ENCODE measurements around the gene CBX8. TPM values are rescaled to one million over a fixed set of nuclear protein-coding genes. Genes with fewer than 3 reads are reported as not detected.

CBX8 gene
- total and polyA plus RNA-seq, 3 experiments from 2014 or later = 0.91 to 2.2 (median 1.9) TPM

DNA sequence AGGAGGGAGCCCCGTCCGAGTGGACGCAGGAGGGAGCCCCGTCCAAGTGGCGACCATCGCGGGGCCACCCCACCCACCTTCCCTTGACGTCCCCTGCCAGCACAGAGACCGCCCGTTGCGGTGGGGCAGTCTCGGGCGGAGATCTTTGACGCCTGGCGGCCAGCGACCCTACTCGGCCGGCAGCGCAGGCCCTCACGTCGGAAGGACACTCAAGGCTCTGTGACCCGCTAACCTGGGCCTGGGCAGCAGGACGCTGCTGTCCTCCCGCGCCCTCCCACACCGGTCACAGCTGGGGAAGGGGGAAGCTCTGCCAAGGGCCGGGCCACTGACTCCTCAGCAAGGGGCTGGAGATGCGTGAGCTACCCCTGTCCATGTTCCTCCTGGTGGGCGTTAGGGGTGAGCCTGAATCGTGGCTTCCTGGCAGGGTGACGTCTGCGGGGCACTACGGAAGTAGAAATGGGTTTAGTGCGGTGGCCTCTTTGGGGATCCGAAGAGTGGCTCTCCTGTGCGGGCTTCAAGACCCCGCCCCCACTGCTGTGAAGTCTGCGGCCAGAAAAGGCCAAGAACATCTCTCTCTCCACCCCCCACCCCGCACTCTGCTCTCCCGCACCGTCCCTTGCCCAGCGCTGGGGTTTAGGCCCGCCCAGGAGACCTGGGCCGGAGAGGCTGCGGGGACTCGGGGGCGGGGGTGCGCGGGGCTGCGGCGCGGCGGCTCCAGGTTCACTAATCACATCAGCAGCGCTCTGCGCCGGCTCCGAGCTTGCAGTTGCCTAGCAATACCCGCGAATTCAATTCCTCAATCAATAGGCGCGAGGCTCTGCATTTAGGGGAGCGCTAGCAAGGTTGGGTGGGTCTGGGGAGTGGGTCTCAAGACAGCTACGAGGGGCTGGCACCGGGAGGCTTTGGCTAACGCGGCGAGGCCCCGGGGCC is 5.8 kb downstream of the CBX8 start:
- CTCF ChIA-PET = interaction anchor here (0.6 to 1.6 kb wide), 5 partner anchors 16 to 203 kb away, joined by 3 to 5 read pairs (median 4); no protein-coding TSS in a partner anchor
- peaks cover 24% of the 10 kb centered on the region for H3K4me1 ChIP-seq (ENCODE audit: insufficient read depth, low read length)
- no peaks in the 10 kb centered on the region for H3K9me3 Mint-ChIP-seq
- peaks cover 29 to 55% of the 10 kb centered on the region in 2 donors for H3K27me3 Mint-ChIP-seq
- H3K36me3 Mint-ChIP-seq = no peaks in the 10 kb centered on the region
- DNase-seq = peak in 1 of 5 donors; percentile 55
- peak overlapping the region in 1 of 8 donors; percentile 47 for H3K27ac Mint-ChIP-seq
- peaks cover 33% of the 10 kb centered on the region for H3K27me3 ChIP-seq (ENCODE audit: insufficient read depth, low read length, poor library complexity, severe bottlenecking)
- no peak overlapping the region for H3K4me3 ChIP-seq (ENCODE audit: low read length)
- peaks cover 4 to 25% (median 6%) of the 10 kb centered on the region in 3 donors for H3K4me1 Mint-ChIP-seq
- POLR2A ChIA-PET = no interaction called here
- H3K27ac ChIP-seq (ENCODE audit: low read depth, low read length) = no peak overlapping the region
- H3K4me3 Mint-ChIP-seq = peak overlapping the region in 1 of 7 donors; percentile 72
- no peaks in the 10 kb centered on the region for H3K9me3 ChIP-seq (ENCODE audit: low read length)
- H3K36me3 ChIP-seq (ENCODE audit: insufficient read depth, low read length) = no peaks in the 10 kb centered on the region

DNA sequence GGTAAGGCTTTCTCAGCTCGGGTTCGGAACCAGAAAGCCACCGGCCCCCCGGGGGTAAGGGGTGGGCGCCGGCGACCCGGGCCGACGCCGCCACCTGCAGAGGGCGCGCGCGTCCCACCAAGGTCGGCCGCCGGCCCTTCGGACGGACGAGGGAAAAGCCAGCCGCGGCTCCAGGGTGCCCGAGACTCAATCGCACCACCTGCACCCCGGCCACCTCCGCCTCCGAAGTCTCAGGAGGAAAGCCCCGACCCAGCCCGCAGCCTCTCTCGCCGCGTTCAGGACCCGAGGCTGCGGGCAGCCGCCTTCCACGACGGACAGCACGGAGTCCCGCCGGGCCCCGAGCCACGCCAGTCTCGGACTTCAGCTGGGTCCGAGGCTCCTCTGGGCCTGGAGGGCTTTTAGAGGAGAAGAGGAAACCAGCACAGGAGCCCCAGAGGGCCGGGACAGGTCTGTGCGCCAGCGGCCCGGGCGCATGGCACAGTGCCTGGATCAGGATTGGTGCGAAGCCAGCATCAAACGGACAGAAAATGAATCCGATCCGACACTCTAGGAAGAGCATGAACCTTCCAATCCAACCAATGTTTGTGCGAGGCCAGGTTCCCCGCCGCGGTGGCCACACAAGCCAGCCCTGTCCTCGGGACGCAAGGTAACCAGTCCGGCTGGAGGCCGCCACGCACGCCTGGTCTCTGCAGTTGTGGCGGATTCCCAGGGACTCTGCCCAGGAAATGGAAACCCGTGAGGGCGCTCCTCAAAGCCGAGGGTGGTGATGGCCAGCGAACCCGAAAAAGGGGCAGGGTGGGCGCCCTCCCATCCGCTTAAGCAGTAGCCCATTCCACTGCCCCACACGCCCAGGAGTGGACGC is 6.7 kb downstream of the CBX8 start:
- Histone ChIP-seq H3K36me3 (ENCODE audit: insufficient read depth, low read length) (no peaks in the 10 kb centered on the region), H3K27me3 (ENCODE audit: insufficient read depth, low read length, poor library complexity, severe bottlenecking) (peaks cover 33% of the 10 kb centered on the region), H3K27ac (ENCODE audit: low read depth, low read length) (no peak overlapping the region), H3K4me3 (ENCODE audit: low read length) (no peak overlapping the region), H3K9me3 (ENCODE audit: low read length) (no peaks in the 10 kb centered on the region), H3K4me1 (ENCODE audit: insufficient read depth, low read length) (peaks cover 20% of the 10 kb centered on the region)
- DNase-seq = peak in 1 of 5 donors; percentile 44
- H3K9me3 Mint-ChIP-seq = no peaks in the 10 kb centered on the region
- H3K27me3 Mint-ChIP-seq = peaks cover 33 to 64% of the 10 kb centered on the region in 2 donors
- ChIA-PET CTCF (interaction anchor here (0.6 to 1.6 kb wide), 15 partner anchors 9 to 207 kb away, joined by 3 to 5 read pairs (median 3); no protein-coding TSS in a partner anchor), POLR2A (no interaction called here)
- H3K36me3 Mint-ChIP-seq = no peaks in the 10 kb centered on the region
- peak overlapping the region in 1 of 7 donors; percentile 27 for H3K4me3 Mint-ChIP-seq
- H3K27ac Mint-ChIP-seq = no peak overlapping the region
- H3K4me1 Mint-ChIP-seq = peaks cover 0 to 20% (median 3%) of the 10 kb centered on the region in 3 donors

DNA sequence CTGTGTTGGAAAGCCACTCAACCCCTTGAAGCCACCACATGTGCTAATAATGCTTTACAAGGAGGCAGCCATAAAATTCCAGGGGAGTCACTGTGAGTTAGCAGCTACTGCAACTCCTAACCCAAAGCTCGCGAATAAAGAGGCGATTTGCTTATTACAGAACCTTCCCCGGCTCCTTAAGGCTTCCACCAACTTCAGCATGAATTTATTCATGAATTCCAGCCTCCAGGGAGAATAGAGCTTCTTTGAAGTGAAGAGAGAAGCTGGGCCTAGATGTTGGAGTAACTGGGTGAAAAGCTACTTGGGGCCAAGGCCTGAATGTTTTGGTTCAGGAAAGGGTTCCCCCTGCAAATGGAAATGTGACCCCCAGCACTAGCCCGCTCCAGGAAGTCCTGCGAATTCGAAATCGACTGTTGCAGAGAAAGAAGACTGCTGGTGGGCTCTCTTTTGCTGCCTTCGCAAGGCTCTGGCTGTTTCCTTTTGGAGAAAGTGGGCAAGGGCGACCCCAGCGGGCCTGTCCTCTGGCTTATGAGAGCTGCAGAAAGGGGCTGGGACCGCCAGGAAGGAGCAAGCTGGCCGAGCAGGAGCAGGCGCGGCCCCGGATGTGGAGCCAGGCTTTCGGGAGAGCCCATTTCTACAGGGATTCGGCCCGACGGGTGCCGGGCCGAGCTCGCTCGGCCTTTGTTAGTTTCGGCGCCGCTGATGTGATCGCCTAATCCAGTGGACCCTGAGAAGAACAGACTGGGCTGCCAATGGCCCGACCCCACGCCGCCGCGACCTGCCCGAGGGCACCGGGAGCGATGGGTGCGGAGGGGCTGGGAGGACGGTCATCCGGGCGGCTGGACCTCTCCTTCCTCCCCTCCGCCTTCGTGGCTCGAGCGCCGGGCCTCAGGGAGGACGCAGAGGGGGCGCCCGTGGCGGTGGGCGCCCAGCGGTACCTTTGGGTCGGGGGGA is 7.6 kb downstream of the CBX8 start:
- Histone ChIP-seq H3K27me3 (ENCODE audit: insufficient read depth, low read length, poor library complexity, severe bottlenecking) (peaks cover 33% of the 10 kb centered on the region), H3K27ac (ENCODE audit: low read depth, low read length) (no peak overlapping the region), H3K36me3 (ENCODE audit: insufficient read depth, low read length) (no peaks in the 10 kb centered on the region), H3K4me1 (ENCODE audit: insufficient read depth, low read length) (peaks cover 20% of the 10 kb centered on the region), H3K9me3 (ENCODE audit: low read length) (no peaks in the 10 kb centered on the region), H3K4me3 (ENCODE audit: low read length) (no peak overlapping the region)
- Mint-ChIP-seq H3K9me3 (no peaks in the 10 kb centered on the region), H3K27me3 (peaks cover 33 to 65% of the 10 kb centered on the region in 2 donors), H3K4me3 (peak overlapping the region in 2 of 7 donors; percentile 19 to 69), H3K27ac (no peak overlapping the region), H3K36me3 (no peaks in the 10 kb centered on the region), H3K4me1 (peaks cover 0 to 20% (median 3%) of the 10 kb centered on the region in 3 donors)
- DNase-seq = peak in 1 of 5 donors; percentile 21
- ChIA-PET CTCF (interaction anchor here (0.7 to 1.6 kb wide), 13 partner anchors 8 to 208 kb away, joined by 3 to 5 read pairs (median 3); no protein-coding TSS in a partner anchor), POLR2A (no interaction called here)

DNA sequence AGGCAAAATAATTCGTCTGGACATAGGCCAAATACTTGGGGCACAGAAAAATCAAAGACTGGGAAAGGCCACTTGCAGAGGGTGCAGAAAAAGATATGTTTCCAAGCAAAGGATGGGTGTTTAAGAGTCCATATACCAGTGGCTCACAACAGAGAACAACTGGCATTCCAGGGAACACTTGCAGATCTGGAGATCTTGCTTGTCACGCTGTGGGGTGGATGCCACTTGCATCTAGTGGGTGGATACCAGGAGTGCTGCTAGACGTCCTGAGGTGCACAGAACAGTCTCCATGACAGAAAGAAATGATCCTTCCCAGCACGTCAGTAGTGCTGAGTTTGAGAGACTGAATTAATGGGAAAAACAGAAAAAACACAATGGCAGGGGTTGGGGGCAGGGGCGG is 8.4 kb downstream of the CBX8 start:
- ChIA-PET CTCF (interaction anchor here (1.2 to 1.4 kb wide), 2 partner anchors 11 to 20 kb away, joined by 3 read pairs; no protein-coding TSS in a partner anchor), POLR2A (no interaction called here)
- Histone ChIP-seq H3K4me3 (ENCODE audit: low read length) (no peak overlapping the region), H3K27me3 (ENCODE audit: insufficient read depth, low read length, poor library complexity, severe bottlenecking) (peaks cover 33% of the 10 kb centered on the region), H3K36me3 (ENCODE audit: insufficient read depth, low read length) (no peaks in the 10 kb centered on the region), H3K9me3 (ENCODE audit: low read length) (no peaks in the 10 kb centered on the region), H3K27ac (ENCODE audit: low read depth, low read length) (no peak overlapping the region), H3K4me1 (ENCODE audit: insufficient read depth, low read length) (peaks cover 20% of the 10 kb centered on the region)
- H3K36me3 Mint-ChIP-seq = no peaks in the 10 kb centered on the region
- DNase-seq = no peak
- H3K4me1 Mint-ChIP-seq = peaks cover 0 to 20% (median 3%) of the 10 kb centered on the region in 3 donors
- peaks cover 32 to 64% of the 10 kb centered on the region in 2 donors for H3K27me3 Mint-ChIP-seq
- H3K9me3 Mint-ChIP-seq = no peaks in the 10 kb centered on the region
- H3K27ac Mint-ChIP-seq = peak overlapping the region in 1 of 8 donors; percentile 78
- H3K4me3 Mint-ChIP-seq = peak overlapping the region in 2 of 7 donors; percentile 18 to 70

DNA sequence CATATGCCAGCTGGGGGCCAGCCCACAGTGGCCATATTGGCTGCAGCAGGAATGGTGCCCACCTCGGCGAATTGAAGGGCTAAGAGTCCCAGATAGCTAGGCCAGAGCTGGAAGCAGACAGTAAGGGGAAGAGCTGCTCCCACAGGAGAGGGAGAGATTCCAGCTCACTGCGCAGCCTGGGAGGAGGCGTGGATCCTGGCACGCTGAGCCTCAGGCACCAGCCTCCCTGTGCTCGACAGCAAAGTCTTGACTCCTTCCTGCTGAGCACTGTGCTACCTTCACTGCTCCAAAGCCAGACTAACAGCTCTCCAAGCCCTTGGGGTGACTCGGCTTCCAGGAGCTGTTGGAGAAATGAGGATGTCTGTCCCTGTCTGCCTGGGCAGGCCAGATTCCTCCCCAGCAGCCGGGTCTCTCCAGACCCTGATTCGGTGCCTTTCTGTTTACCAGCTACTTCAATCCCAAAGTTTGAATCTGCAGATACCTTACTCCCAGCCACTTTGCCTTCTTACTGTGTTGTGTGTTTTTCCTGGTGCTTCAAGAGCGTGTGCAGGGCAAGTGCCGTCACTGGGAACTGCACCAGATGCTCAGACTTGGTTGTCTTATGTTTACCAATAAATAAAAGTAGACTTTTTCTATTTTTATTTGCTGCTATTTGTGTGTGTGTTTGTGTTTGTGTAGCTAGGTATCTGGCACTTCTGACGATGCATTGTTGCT is 9.8 kb downstream of the CBX8 start:
- no peak overlapping the region for H3K4me3 ChIP-seq (ENCODE audit: low read length)
- peak overlapping the region in 1 of 7 donors; percentile 39 for H3K4me3 Mint-ChIP-seq
- peaks cover 33 to 70% of the 10 kb centered on the region in 2 donors for H3K27me3 Mint-ChIP-seq
- peak overlapping the region in 1 of 8 donors; percentile 36 for H3K27ac Mint-ChIP-seq
- no peak overlapping the region for H3K27ac ChIP-seq (ENCODE audit: low read depth, low read length)
- no peak for DNase-seq
- POLR2A ChIA-PET = no interaction called here
- peaks cover 33% of the 10 kb centered on the region for H3K27me3 ChIP-seq (ENCODE audit: insufficient read depth, low read length, poor library complexity, severe bottlenecking)
- peaks cover 20% of the 10 kb centered on the region for H3K4me1 ChIP-seq (ENCODE audit: insufficient read depth, low read length)
- no peaks in the 10 kb centered on the region for H3K9me3 Mint-ChIP-seq
- peaks cover 0 to 3% (median 0%) of the 10 kb centered on the region in 3 donors for H3K36me3 Mint-ChIP-seq
- CTCF ChIA-PET = interaction anchor here (0.8 to 1.4 kb wide), 3 partner anchors 9 to 221 kb away, joined by 3 to 5 read pairs (median 3); partner anchors contain the start of gene CBX2
- no peaks in the 10 kb centered on the region for H3K9me3 ChIP-seq (ENCODE audit: low read length)
- no peaks in the 10 kb centered on the region for H3K36me3 ChIP-seq (ENCODE audit: insufficient read depth, low read length)
- H3K4me1 Mint-ChIP-seq = peaks cover 0 to 16% (median 3%) of the 10 kb centered on the region in 3 donors

DNA sequence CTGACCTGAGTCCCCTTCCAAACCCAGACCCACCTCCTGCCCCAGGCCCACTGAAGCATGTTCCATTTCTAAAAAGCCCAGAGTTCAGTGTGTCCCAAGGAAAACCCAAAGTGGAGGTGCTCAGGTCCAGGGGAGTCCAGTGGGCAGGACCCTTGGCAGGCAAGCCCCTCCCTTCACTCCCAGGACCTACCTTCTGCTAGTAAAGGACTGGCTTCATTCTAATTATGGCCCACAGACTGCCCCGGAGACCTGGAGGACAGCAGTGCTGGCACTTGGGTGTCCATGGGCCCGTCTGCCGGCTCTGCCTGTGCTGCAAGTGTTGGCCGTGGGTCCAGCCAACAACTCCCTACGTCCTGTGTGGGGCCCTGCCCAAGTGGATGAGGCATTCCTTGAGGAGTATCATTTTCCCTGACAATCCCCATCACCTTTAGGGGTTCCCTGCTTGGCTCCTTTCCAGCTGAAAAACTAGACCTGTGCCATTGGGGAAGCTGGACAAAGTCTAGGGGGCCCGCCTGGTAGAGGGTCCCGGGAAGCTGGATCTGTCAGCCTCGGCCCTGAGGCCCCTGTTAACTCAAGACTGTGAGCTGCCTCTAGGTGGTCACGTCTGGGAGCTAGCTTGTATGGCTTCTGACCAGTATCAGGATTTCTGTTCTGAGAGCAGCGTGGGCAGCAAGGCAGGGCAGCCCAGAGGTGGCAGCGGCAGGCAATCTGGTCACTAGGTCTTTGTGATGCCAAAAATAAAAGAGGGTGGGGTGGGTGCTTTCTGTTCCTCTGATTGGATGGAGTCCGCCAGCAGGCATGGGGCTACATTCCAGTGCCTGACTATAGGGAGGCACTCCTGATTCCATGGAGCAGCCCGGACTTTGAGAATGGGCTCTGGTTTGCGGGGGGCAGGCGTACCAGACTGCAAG is 10.7 kb downstream of the CBX8 start:
- peaks cover 24% of the 10 kb centered on the region for H3K27me3 ChIP-seq (ENCODE audit: insufficient read depth, low read length, poor library complexity, severe bottlenecking)

More for the DNA sequence above, 10.7 kb downstream of the CBX8 start:
- H3K4me3 Mint-ChIP-seq = no peak overlapping the region
- peak overlapping the region in 1 of 8 donors; percentile 36 for H3K27ac Mint-ChIP-seq
- peaks cover 33 to 74% of the 10 kb centered on the region in 2 donors for H3K27me3 Mint-ChIP-seq
- H3K4me1 ChIP-seq (ENCODE audit: insufficient read depth, low read length) = peaks cover 12% of the 10 kb centered on the region
- H3K36me3 ChIP-seq (ENCODE audit: insufficient read depth, low read length) = no peaks in the 10 kb centered on the region
- ChIA-PET CTCF (interaction anchor here (1.4 kb wide), 1 partner anchor 222 kb away, joined by 3 read pairs; no protein-coding TSS in a partner anchor), POLR2A (no interaction called here)
- no peaks in the 10 kb centered on the region for H3K9me3 ChIP-seq (ENCODE audit: low read length)
- H3K4me3 ChIP-seq (ENCODE audit: low read length) = no peak overlapping the region
- H3K27ac ChIP-seq (ENCODE audit: low read depth, low read length) = no peak overlapping the region
- H3K9me3 Mint-ChIP-seq = no peaks in the 10 kb centered on the region
- peaks cover 0 to 3% (median 0%) of the 10 kb centered on the region in 3 donors for H3K36me3 Mint-ChIP-seq
- H3K4me1 Mint-ChIP-seq = peaks cover 0 to 12% (median 5%) of the 10 kb centered on the region in 3 donors
- no peak for DNase-seq
